NCI-H774 (cell line): ENCODE results near the gene SPTBN5.

ENCODE experiments used
- DNase-seq: peaks from one replicate; lab custom pipeline; 2025; lab: John Stamatoyannopoulos, UW

Gene SPTBN5

DNA sequence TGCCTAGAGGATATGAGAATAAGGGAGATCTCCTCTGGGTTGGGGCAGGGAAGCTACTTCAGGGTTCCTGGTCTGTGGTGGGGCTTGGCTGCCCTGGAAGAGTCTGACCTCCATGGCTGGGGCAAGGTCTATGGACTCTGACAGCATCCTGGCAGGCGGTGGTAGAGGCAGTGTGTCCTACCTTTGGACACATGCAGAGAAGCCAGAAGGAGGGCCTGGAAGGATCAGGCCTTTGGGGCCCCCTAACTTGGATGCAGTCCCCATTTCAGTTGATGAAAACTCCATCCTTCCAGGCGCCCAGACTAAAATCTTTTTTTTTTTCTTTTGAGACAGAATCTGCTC, 10.4 kb downstream of the SPTBN5 start:
- no peak for DNase-seq

DNA sequence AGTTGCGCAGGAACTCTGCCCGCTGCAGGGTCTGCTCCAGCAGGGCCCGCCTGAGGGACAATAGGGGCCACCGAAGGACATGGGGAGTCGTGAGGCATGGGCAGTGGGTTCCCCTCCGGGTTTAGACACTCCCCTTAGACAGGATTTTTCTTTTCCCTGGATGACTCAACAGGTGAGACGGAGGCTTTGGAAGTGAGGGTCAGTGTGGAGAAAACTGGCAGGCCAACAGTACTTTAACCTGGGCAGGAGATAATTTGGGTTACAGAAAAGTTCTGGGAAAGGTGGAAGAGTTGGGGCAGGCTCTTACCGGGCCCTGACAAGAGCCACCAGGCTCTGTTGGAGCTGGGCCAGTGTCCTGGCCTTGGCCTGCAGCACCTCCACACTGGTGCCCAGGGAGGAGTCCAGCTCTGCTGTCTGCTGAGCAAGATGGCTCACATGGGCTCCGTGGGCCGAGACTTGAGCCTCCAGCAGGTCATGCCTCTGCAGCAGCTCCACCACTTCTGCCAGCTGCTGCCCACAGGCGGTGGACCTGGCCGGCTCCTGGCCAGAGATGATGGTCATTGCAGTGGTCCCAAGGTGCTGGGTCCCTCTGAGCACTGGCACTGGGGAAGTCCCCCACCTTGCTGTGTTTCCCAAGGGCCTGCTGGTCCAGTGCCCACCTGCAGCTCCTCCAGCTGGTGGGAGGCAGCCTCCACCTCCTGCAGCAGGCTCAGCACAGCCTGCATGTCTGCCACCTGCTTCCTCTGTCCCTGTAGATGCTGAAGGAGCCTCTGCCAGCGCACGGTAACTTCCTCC, 11.0 kb downstream of the SPTBN5 start:
- DNase-seq, result no peak

DNA sequence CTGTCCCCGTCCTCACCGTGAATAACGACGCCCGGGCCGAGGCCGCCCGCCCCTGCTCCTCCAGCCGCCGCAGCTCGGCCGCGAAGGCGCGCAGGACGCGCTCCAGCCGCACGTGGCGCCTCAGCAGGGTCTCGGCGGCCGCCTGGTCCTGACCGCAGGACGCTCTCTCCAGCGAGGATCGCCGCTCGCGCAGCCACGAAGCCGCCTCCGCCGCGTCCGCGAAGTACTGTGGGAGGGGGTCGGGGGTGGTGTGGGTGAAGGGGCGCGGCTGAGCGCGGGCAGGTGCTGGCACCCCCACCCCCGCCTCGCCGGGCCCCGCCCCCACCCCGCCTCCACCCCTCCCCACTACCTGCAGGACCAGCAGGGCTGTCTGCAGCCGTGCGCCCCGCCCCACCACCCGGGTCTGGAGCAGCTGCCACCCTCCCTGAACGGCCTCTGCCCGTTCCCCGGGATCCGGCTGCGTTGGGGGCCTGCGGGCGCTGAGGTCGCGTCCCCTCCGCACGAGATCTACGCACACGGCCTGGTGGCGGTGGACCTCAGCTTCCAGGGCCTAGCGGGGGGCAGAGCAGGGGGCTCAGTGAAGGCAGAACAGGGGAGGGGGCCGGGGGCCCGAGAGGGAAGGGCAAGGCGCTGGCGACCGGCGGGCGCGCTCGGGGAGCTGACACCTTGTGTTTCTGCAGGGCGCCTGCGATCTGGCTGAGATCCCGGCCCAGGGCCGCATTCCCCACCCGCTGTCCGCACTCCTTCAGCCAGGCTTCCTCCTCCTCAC, 11.7 kb downstream of the SPTBN5 start:
- no peak for DNase-seq

DNA sequence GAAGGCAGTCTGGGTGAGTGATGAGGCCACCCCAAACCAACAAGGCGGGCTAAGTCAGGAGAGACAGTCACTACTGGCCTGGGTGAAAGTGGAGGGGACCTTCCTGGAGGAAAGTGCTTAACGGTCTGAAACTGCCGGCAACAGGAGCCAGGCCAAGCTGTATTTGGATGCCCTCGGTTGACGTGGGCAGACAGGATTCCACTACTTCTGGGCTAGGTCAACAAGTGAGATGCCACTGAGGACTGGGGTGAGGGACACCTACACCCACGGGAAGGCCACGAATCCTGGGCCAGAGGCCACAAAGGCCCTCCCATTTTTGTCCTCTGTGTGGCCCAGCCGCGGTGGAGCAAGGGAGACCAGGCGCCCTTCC, 12.3 kb downstream of the SPTBN5 start:
- DNase-seq, result no peak

DNA sequence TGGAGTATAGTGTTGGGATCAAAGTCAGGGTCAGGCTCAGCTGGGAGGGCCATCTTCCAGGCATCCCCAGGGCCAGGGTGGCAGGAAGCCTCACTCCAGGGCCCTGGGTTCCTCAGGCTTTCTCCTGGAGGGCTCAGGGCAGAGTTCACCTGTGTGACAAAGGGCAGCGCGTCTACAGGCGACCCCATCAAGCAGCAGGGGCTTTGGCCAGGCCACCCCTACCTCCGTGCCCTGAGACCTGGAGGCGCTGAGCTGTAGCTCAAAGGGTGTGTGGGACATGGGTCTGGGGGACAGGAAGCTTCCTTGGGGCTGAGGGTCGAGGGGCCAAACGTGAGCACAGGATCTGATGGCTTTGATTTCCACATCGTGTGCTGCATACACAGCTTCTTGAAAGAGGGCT, 12.8 kb downstream of the SPTBN5 start:
- DNase-seq, result no peak

DNA sequence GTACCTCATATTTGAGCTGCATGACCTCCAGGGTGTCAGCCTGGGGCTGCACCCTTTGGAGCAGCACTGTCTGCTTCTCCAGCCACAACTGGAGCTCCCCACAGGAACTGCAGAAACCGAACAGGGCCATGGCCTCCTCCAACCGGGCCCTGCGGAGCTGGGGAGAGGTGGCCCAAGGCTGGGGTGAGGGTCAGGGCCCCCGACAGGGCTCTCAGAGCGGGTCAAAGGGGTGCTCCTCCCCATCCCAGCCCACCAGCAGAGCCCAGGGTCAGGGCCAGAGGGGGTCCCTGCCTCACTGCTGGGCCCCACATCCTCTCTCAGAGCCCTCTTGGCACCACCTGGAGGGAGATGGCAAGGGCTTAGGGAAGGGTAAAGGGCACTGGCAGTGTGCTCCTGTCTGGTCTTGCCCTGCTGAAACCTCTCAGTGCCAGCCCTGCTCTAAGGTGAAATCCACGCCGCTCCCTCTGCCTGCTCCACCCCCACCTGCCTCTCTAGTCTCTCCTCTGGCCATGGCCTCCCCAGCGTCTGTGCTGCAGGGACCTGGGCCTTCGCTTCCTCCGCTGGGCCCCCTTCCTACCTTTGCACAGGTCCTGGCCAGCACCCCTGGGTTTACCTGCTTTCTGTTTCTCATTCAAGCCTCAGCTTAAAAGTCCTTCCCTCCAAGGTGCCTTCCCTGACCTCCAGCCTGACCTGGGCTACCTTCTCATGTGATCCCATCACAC, 13.5 kb downstream of the SPTBN5 start:
- no peak for DNase-seq

DNA sequence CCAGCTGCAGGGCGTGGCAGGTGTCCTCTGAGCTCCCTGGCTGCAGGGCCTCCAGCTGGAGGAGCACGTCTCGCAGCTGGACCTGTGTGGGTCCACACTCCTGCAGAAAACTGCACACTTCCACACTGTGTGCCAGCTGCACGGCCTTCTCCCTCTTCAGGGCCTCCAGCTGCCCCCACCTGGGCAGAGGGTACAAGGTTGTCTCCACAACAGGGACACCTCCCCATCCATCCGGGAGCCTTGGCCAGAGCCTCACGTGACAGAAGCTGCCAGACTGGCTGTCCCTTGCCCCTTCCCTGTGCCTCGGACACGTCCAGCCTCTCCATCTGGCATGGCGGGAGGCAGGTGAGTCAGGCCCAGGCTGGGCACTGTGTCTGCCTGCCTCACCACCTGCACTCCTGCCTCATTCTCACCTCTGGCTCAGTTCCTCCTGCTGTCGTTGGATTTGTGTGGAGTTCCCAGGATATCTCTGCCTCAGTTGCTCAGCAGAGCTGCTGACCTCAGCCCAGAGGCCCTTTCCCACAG, 14.5 kb downstream of the SPTBN5 start:
- DNase-seq, result peak; percentile 66

DNA sequence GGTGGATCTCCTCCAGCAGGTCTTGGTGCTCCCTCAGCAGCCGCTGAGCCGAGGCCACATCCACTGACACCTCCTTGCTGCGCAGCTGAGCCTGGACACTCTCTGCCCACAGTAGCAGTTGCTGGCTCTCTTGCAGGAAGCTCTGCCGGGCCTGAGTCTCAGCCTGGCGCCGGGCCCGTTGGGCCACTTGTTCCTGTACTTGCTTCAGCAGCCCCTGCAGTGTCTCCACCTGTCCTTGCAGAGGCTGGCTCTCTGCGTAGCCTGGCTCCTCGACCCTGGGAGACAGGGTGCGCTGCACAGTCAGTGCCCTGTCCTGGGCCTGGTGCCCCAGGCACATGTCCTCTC, 15.5 kb downstream of the SPTBN5 start:
- no peak for DNase-seq

DNA sequence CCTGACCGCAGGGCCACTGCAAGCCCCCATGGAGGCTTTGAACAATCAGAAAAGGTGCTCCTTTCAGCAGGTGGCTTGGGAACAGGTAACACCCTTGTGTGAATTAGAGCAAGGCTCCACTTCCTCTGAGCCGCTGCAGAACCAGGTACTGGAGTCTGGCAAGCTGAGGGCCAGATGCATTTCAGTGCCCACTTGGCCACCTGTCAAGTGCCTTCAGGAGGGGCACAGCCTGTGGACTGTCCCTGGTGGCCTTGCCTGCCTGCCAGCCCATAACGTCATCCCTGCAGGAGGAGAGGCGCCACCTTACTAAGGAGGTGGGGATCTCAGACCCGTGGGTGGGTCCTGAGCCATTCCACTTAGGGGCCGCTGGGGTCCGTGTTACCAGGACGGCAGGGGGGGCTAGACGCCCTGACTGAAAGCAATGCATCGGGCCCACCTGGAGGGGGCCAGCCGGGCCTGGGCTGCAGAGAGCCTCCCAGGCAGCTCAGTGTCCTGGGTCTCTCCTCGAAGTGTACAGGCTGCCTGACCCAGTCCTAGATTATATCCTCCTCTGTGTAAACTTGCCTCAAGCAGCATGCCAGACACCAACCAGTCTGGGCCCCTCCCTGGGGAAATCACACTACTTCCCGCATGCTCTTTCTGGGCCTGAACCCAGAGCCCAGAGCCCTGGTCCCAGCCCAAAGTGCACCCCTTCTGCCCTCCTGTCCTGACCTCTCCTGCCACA, 16.1 kb downstream of the SPTBN5 start:
- DNase-seq, result no peak

DNA sequence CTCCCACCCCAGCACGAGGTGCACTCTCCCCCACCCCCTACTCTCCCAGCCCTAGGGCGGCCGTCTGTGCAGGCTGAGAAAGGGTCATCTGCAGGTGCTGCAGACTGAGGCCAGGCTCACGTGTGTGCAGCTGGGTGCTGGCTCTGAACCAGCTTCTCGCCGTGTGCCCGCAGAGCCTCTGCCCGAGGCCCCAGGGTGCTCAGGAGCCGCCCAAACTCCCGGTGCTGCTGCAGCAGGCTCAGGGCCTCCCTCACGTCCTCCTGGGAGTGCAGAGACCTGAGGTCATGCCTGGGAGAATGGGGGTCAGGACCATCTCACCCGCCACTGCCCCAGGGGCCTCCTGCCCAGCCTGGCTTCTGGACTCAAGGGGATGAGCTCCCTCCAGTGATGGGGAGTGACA, 17.2 kb downstream of the SPTBN5 start:
- DNase-seq, result peak; percentile 14

DNA sequence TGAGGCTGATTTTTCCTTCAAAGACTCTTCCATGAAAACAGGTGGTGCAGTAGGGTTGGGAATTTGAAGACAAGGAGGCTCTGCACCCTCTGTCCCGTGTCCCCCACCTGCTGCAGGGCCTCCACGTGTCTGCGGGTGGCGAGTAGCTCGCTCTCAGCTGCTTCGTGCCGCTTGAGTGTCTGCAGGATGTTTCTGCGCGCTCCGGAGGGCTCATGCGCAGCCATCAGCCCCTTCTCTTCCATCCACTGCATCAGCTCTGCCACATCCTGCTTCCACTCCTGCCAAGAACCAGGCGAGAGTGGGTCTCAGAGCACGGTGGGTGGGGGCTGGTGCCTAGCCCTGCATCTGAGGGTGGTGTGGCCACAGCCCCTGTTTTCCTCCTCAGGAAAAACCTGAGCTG, 17.8 kb downstream of the SPTBN5 start:
- no peak for DNase-seq

DNA sequence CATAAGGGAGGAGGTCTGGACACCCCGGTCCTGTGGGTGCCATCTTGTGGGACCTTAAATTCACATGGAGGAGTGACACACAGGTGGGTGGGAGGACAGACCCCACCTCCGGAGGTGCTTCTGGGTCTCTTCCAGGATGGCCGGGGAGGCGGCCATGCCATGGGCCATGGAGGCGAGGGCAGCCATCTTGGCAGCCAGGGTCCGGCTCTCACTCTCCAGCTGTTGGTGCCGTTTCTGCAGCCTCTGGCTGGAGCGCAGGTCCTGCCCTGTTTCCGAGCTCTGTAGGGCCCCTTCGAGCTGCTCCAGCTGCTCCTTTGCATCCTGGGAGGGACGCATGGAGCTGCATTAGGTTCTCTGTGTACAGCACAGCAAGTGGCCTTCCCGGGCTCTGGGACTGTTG, 19.1 kb downstream of the SPTBN5 start:
- no peak for DNase-seq

DNA sequence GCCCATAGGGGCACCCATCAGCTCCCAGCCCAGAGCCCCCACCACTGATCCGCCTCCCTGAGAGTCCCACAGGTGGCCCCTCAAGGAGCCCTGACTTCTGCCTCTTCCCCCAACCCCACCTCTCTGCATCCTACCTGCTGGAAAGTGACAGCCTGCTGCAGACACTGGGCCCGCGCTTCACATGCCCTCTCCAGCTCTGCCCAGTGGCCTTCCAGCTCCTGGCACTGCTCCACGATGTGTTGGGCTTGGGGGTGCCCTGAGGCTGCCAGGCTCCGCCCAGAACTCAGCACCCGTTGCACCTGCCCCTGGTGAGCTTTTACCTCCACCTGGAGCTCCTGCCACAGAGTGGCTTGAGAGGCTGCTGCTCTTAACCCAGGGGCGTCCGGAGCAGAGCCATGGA, 20.1 kb downstream of the SPTBN5 start:
- DNase-seq, result peak; percentile 74

DNA sequence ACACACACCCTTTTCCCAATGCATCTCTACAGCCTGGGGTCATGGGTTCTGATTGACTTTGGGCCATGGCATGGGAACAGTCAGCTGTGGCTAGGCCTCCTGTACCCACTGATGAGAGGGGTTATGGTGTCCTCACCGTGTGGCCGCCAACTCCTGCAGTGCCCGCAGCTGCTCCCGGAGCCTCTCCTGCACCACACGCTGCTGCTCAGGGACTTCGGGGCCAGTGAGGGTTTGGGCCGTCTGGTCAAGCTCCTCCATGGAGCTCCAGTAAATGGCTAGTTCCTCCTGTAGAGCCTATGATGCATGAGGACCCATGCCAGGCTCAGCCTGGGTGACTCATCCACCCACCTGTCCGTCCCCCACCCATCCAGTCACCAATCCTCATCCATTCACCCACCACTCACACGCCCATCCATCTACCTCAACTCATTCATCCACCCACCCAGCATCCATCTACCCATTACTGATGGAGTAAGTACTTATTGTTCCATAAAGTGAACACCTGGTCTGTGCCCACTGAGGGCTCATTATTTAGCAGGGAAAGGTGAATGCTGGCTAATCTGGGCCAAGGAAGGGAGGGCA, 21.6 kb downstream of the SPTBN5 start:
- no peak for DNase-seq

DNA sequence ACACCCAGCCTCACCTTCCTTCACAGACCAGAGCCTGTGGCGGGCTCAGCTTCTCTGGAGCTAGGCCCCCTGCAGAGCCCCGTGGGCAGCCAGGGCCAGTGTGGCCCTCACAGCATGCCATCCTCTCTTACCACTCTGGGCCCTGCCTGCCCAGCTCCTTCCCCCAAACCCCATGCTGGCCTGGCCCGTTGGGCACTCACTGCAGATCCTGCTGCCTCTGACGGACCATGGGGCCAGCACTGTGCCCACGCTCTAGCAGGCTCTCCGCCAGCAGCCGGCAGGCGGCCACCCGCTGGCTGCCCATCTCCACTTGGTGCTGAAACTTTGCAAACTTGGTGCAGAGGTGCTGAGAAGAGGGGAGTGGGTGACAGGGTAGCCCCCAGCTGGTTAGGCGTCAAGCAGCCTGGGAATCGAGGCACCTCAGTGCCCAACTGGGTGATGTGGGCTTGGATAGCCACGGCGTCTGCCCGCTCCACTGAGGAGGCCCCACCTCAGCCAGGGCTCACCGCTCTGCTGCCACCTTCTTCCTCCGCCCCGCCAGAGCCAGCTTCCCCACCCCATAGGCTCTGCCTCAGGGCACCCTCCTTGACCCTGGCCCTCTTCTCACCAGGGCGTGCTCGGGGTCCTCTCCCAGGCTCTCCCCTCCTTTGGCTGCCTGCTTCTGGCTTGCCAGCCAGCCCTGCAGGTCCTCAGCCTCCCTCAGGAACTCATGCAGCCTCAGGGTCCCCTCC, 22.5 kb downstream of the SPTBN5 start:
- no peak for DNase-seq

DNA sequence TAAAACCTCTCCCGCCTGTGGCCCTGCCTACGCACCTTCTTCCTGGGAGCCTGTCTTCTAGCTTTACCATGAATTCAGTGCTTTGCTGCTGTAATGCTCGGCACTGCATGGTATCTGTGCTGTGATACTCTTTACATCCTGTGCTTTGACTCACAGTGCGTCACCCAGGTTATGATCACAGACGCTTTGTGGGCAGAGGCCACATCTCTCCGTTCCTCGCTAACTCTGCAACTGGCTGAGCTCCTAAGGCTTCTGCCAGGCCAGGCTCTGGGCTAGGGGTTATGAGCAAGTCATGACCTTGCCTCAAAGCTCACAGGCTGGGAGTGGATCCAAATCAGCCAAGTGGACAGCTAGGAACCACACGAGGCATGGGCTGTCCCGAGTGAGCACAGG, 23.2 kb downstream of the SPTBN5 start:
- no peak for DNase-seq

DNA sequence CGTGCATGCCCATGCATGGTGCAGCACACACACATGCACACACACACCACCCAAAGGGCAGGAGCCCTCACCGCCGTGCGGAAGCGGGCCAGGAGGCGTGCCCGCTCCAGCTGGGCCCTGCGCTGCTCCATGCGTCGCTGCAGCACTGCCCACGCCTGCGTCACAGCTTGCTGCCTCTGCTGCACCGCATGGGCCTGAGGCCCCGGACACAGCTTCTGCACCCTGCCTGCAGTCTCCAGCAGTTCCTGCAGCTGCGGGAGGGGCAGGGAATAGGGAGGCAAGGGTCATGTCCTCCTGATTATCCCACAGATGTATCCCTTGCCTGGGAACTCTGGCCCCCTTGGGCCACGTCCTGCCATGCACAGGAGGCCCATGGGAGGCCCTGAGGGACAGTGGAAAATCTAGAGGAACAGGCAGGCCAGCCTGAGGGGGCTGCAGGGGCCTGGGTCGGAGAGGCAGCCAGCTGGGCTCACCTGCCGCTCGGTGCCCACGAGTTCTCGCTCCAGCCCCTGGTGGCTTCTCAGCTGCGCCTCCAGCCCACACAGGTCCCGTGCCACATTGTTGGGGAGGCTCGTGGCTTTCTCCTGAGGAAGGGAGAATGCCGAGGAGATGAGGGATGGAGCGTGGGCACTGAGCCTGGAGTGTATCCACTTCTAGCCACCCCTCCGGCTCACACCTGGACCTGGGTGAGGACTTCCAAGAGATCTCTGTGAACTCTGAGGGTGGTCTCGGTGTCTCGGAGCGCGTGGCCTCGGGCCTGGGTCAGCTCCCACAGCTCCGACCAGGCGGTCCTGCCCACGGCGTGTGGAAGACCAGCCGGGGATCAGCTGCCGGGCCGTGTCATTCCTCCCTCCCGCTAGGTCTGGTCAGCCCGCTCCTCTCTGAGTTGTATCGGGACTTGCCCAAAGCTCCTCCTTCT, 23.8 kb downstream of the SPTBN5 start:
- no peak for DNase-seq

DNA sequence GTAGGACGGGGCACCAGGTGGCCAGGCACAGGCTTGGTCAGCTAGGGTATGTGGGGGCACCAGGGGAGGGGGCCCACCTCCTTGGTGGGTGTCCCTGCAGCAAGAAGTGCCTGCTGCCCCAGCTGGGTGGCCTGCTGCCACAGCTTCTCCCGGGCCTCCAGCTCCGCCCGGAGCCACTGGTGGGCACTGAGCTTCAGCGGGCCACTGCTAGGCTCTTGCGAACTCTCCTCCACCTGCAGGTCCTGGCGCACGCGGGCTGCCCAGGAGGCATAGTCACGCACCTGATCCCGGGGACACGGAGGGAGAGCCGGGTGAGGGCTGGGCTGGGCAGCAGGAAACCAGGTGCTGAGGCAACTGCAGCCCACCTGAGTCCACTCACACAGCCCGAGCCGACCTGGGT, 25.5 kb downstream of the SPTBN5 start:
- DNase-seq, result no peak

DNA sequence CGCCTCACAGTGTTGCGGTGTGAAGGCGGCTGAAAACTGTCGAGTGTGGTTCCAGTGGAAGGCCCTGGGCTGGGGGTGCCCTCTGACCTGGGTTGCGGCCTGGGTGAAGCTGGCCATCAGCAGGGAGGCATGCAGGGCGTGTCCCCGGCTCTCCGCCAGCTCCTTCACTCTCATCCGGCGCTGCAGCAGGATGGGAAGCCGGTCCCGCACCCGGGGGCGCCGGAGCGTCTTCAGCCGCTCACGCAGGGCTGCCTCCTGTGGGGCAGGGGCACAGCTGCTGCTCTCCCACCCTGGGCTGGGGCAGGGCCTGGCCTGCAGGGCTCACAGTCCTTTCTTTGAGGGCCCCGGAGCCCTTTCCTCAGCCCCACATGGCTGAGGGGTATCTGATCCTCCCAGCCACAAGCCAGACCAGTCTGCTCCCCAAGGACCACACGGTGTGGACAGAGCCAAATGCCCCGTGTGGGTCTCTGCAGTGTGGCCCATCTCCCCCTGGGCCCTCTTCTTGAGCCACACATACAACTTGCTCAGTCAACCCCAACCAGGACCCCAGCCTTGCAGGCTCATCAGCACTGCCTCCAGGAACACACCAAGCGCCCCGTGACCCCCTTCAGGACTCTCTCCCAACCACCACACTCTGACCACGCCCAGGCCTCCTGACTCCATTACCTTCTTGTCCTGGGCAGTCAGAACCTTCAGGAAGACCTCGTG, 26.8 kb downstream of the SPTBN5 start:
- DNase-seq, result no peak
